GM19452 (cell line): Measurements from ENCODE around the gene DENND6A.

Source experiments
- ATAC-seq: cut with Tn5 transposase; IDR thresholded peaks from one replicate; pipeline ENCODE4 v1.9.1; 2021; ENCODE audit not compliant: unreplicated experiment

DENND6A gene

GRCh38 chr3:57582474-57583168 lies 110.3 kb downstream of the DENND6A start:
- ATAC-seq: no peak

GRCh38 chr3:57577801-57578200 lies 115.1 kb downstream of the DENND6A start:
- no peak for ATAC-seq

GRCh38 chr3:57575966-57576626 lies 116.8 kb downstream of the DENND6A start:
- ATAC-seq: no peak
